Prostate gland (tissue), 2 donors: Measurements from ENCODE around the gene MTERF1.

ENCODE experiments used
- POLR2A ChIP-seq: fragments of 450-650 bp; IDR thresholded peaks from one replicate; pipeline ENCODE4 v1.6.1; 2016; ENCODE audit warnings: antibody characterized with exemption, mild to moderate bottlenecking
- TF ChIP-seq, protein P1 (sequence below), 4 experiments: fragments of 200-600 bp in 2 of 4; fragments of 450-650 bp in 2 of 4; sonication (generic) in 2 of 4; IDR thresholded peaks; 1 replicate in 3 of 4; 2 replicates in 1 of 4; pipeline ENCODE4 v1.5.1; 2016 to 2019; ENCODE audit warnings: antibody characterized with exemption in 4 of 4, mild to moderate bottlenecking in 2 of 4, moderate library complexity in 2 of 4

DNA sequence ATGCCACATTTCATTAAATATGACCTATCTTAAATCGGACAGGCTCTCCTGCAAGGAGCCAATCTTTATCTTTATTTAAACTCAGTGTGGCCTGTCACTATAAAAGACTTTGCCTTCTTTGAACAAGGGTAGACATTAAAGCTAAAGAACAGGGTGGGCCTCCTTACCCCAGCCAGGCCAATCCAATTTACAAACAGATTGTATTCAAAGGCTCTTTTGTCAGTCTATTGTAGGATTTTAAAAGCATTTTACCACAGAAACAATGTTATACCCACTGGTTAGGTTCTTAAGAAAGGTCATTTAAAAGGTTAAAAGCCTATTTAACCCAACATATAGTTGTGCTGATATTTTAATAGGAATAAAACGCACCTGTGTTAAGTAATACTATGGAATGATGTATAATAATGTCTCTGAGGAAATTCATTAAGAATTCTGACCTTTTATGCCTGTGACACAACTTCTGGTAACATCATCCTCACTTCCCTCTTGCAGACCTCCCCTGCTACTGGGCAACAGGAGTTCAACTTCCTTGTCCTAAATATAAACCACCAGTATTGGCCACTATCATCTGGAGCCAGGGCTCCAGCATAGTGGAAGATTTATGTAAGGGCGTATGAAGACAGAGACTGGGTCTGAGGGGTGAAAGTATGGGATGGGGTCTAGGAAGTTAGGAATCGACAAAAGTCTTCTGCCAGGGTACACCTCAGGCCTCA lies 32.5 kb downstream of the MTERF1 start:
- TF ChIP-seq POLR2A = no peak
- TF ChIP-seq, protein P1, sequence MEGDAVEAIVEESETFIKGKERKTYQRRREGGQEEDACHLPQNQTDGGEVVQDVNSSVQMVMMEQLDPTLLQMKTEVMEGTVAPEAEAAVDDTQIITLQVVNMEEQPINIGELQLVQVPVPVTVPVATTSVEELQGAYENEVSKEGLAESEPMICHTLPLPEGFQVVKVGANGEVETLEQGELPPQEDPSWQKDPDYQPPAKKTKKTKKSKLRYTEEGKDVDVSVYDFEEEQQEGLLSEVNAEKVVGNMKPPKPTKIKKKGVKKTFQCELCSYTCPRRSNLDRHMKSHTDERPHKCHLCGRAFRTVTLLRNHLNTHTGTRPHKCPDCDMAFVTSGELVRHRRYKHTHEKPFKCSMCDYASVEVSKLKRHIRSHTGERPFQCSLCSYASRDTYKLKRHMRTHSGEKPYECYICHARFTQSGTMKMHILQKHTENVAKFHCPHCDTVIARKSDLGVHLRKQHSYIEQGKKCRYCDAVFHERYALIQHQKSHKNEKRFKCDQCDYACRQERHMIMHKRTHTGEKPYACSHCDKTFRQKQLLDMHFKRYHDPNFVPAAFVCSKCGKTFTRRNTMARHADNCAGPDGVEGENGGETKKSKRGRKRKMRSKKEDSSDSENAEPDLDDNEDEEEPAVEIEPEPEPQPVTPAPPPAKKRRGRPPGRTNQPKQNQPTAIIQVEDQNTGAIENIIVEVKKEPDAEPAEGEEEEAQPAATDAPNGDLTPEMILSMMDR (IDR thresholded peaks at IDR 0.05) = no peak
